HFFc6 (cell line): ENCODE results near the gene IFNG. TPM values are rescaled to one million over a fixed set of nuclear protein-coding genes. Genes with fewer than 3 reads are reported as not detected.
"Not testable (repeated sequence)": the region's sequence is repeated elsewhere in the genome, so short reads cannot be mapped to it uniquely, and the experiment has no call there.

Experiments
- DNase-seq: peaks from one replicate; pipeline ENCODE4 v3.0.0-alpha.2; 2018
- H3K27ac Mint-ChIP-seq: 2 replicates; pipeline ENCODE4 v1.8.0; 2020; ENCODE audit warnings: mild to moderate bottlenecking, mixed read lengths
- H3K27me3 Mint-ChIP-seq: 2 replicates; pipeline ENCODE4 v1.8.0; 2021; ENCODE audit warnings: mild to moderate bottlenecking, moderate library complexity, mixed read lengths; ENCODE audit not compliant: insufficient read depth
- H3K36me3 Mint-ChIP-seq: 2 replicates; pipeline ENCODE4 v1.8.0; 2021; ENCODE audit warnings: low read depth, mixed read lengths
- H3K4me1 Mint-ChIP-seq: 2 replicates; pipeline ENCODE4 v1.8.0; 2020; ENCODE audit warnings: low read depth, mixed read lengths
- H3K4me3 Mint-ChIP-seq: 2 replicates; pipeline ENCODE4 v1.8.0; 2020; ENCODE audit warnings: mild to moderate bottlenecking, moderate library complexity, mixed read lengths
- H3K9me3 Mint-ChIP-seq: 2 replicates; pipeline ENCODE4 v1.8.0; 2020; ENCODE audit warnings: mild to moderate bottlenecking, mixed read lengths
- total RNA-seq, 6 experiments: library from RNA; stranded (reverse); fragmentation: NEBNext Ultra II Directional; extraction: Animal tissue kit (Norgen Biotek cat#: 25700); gene quantifications; 2 replicates in 1 of 6; 3 replicates in 5 of 6; pipeline ENCODE4 v1.2.3, GENCODE V29; 2021
- TF ChIP-seq, protein P1 (sequence below): fragments of 200-600 bp; sonication (generic); IDR thresholded peaks from 2 replicates; pipeline ENCODE4 v1.5.0; 2021; ENCODE audit warnings: antibody characterized with exemption, mild to moderate bottlenecking

Gene IFNG
- total RNA-seq, 6 experiments from 2014 or later: not detected

- no peak overlapping the region for H3K4me3 Mint-ChIP-seq
- no peak for DNase-seq
- no peaks in the 10 kb centered on the region for H3K9me3 Mint-ChIP-seq
- no peaks in the 10 kb centered on the region; the same call in 1 of the 2 replicates for H3K27me3 Mint-ChIP-seq
- no peaks in the 10 kb centered on the region for H3K4me1 Mint-ChIP-seq
- H3K27ac Mint-ChIP-seq: no peak overlapping the region
- H3K36me3 Mint-ChIP-seq: no peaks in the 10 kb centered on the region
- TF ChIP-seq, protein P1, sequence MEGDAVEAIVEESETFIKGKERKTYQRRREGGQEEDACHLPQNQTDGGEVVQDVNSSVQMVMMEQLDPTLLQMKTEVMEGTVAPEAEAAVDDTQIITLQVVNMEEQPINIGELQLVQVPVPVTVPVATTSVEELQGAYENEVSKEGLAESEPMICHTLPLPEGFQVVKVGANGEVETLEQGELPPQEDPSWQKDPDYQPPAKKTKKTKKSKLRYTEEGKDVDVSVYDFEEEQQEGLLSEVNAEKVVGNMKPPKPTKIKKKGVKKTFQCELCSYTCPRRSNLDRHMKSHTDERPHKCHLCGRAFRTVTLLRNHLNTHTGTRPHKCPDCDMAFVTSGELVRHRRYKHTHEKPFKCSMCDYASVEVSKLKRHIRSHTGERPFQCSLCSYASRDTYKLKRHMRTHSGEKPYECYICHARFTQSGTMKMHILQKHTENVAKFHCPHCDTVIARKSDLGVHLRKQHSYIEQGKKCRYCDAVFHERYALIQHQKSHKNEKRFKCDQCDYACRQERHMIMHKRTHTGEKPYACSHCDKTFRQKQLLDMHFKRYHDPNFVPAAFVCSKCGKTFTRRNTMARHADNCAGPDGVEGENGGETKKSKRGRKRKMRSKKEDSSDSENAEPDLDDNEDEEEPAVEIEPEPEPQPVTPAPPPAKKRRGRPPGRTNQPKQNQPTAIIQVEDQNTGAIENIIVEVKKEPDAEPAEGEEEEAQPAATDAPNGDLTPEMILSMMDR: no peak
These were observed 16.1 kb upstream of the IFNG start for GRCh38 chr12:68175557-68176061.

DNA sequence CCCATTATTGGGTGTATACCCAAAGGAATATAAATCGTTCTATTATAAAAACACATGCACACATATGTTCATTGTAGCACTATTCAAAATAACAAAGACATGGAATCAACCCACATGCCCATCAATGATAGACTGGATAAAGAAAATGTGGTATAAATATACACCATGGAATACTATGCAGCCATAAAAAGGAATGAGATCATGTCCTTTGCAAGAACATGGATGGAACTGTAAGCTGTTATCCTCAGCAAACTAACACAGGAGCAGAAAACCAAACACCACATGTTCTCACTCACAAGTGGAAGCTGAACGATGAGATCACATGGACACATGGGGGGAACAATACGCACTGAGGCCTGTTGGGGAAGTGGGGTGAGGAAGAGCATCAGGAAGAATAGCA, 15.2 kb upstream of the IFNG start:
- H3K36me3 Mint-ChIP-seq, H3K9me3 Mint-ChIP-seq: not testable (repeated sequence)

GRCh38 chr12:68173792-68174191, 14.3 kb upstream of the IFNG start:
- TF ChIP-seq, protein P1: no peak
- Mint-ChIP-seq H3K27ac (no peak overlapping the region), H3K4me1 (no peaks in the 10 kb centered on the region), H3K36me3 (no peaks in the 10 kb centered on the region), H3K9me3 (no peaks in the 10 kb centered on the region), H3K4me3 (no peak overlapping the region), H3K27me3 (no peaks in the 10 kb centered on the region; the same call in 1 of the 2 replicates)
- no peak for DNase-seq

More for the DNA sequence above, 15.2 kb upstream of the IFNG start:
- H3K27ac Mint-ChIP-seq, H3K27me3 Mint-ChIP-seq, H3K4me3 Mint-ChIP-seq, DNase-seq, H3K4me1 Mint-ChIP-seq: not testable (repeated sequence)

DNA sequence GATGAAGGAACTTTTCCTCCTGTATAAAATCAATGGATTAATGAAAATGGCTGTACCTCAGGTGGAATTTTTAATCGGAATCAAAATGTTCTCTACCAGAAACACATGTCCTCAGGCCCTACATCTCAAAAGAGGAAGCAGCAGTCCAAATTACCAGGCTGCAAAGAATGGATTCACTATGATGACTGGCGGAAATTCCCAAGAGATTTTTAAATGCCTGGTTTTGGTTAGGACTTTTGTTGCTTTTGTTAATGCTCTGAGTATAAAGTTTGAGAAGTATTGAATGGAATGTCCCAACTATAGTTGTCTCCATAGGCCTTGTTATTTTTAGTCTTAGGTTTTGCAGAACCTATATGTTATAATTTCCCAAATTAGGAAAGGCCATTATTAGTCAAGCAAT, 11.2 kb upstream of the IFNG start:
- Mint-ChIP-seq H3K4me1 (no peaks in the 10 kb centered on the region), H3K27ac (no peak overlapping the region), H3K36me3 (no peaks in the 10 kb centered on the region), H3K9me3 (no peaks in the 10 kb centered on the region), H3K4me3 (no peak overlapping the region), H3K27me3 (peaks cover 2% of the 10 kb centered on the region; the same call in 1 of the 2 replicates)
- DNase-seq: no peak
- TF ChIP-seq, protein P1: no peak

DNA sequence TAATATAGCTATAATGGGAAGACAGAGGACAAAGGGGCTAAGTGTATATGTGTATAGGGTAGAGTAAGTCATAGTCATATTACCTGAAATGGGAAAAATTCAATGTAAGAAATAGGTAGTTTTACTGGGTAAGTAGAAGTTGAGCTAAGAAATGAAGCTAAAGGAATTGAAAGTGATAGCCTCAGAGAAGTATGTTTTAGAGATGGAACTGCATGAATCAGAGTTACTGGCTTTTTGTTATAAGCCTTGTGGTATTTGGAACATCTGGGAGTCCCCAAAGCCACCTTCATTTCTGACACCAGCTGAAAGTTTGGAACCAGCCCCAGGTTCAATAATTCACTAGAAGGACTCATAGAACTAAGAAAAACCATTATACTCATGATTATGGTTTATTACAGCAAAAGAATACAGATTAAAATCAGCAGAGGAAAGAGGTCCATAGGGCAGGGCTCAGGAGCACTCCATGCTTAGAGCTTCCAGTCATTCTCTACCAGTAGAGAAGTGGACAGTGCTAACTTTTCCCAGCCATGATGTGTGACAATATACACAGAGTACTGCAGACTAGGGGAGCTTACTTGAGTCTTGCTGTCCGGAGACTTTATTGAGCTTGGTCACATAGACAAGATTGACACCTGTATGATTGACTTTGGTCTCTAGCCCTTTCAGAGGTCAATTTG, 9.8 kb upstream of the IFNG start:
- peaks cover 2% of the 10 kb centered on the region; the same call in 1 of the 2 replicates for H3K27me3 Mint-ChIP-seq
- no peak overlapping the region for H3K4me3 Mint-ChIP-seq
- H3K36me3 Mint-ChIP-seq: no peaks in the 10 kb centered on the region
- no peak for DNase-seq
- H3K9me3 Mint-ChIP-seq: no peaks in the 10 kb centered on the region
- TF ChIP-seq, protein P1: no peak
- no peak overlapping the region for H3K27ac Mint-ChIP-seq
- H3K4me1 Mint-ChIP-seq: no peaks in the 10 kb centered on the region

DNA sequence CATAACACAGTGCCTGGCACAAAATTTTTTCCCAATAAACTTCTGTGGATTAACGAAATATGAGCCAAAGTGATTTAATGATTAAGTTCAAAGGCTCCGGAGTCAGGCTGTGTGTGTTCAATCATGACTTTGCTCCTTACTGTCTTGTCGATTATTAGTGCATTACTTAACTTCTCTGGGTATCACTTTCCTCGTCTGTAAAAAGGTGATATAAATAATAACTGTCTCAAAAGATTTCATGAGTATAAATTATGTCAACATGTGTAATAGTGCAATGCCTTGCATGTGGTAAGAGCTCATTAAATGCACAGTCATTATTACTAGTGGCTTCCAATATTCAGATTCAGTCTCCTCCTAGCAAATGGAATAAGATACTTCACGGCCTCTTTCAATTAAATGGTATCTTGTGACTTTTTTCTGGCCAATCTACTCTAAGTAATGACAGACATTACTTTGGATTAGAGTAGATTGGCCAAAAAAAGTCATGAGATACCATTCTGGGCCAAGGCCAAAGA, 6.8 kb upstream of the IFNG start:
- Mint-ChIP-seq H3K4me3 (no peak overlapping the region), H3K27ac (no peak overlapping the region), H3K4me1 (no peaks in the 10 kb centered on the region), H3K27me3 (peaks cover 2% of the 10 kb centered on the region; the same call in 1 of the 2 replicates), H3K9me3 (no peaks in the 10 kb centered on the region), H3K36me3 (no peaks in the 10 kb centered on the region)
- TF ChIP-seq, protein P1: no peak
- no peak for DNase-seq
